ENCODE measurements around the gene TACR3.
"Not testable (repeated sequence)": the region's sequence is repeated elsewhere in the genome, so short reads cannot be mapped to it uniquely, and the experiment has no call there.

Gene TACR3

DNA sequence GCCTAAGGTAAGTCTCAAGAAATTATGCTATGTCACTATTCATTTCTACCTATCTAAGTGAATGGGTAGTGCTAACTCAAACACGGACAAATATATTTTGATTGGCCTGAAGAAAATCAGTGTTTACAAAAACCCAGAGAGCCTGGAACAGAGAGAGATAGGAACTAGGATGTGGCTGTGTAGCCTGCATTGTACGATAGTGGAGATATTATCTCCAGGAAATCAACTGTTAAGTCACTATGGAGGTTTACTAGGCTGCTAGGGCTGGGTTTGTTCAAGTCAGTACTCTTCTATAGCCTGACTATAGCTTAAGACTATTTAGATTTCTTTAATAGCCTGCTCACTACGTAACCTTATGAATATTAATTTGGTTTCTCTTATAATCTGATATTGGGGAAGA, 127.9 kb downstream of the TACR3 start:
- H3K36me3 ChIP-seq (ENCODE audit: control insufficient read depth, insufficient read depth, low read length) = no peaks in the 10 kb centered on the region
- no peak overlapping the region for H3K27ac ChIP-seq (ENCODE audit: low read depth, low read length)
- no peak for DNase-seq
- WGBS (ENCODE audit: extremely low coverage, insufficient coverage, low lambda C conversion rate) = no CpG with 5 or more reads among the region's 3 CpGs
- H4K5ac ChIP-seq (ENCODE audit: low read length) = no peak overlapping the region
- no peaks in the 10 kb centered on the region for H3K79me1 ChIP-seq (ENCODE audit: low read length)
- H3K18ac ChIP-seq (ENCODE audit: low read length) = no peak overlapping the region
- no peaks in the 10 kb centered on the region for H3K27me3 ChIP-seq (ENCODE audit: insufficient read depth, low read length, poor library complexity)
- no peak overlapping the region for H3K4me3 ChIP-seq (ENCODE audit: low read length)
- H2AK5ac ChIP-seq (ENCODE audit: low read length) = no peak overlapping the region
- H2BK120ac ChIP-seq (ENCODE audit: low read depth, low read length) = no peak overlapping the region
- no peak overlapping the region for H2BK5ac ChIP-seq (ENCODE audit: low read length)
- no peak overlapping the region for H3K23ac ChIP-seq (ENCODE audit: low read length)
- H3K4me1 ChIP-seq (ENCODE audit: control insufficient read depth, low read depth, low read length) = no peaks in the 10 kb centered on the region
- no peak overlapping the region for H3K4ac ChIP-seq (ENCODE audit: low read depth, low read length)
- H3K79me2 ChIP-seq (ENCODE audit: control insufficient read depth, insufficient read depth, low read length) = no peaks in the 10 kb centered on the region
- H4K8ac ChIP-seq (ENCODE audit: low read depth, low read length) = no peak overlapping the region
- no peak overlapping the region for H3K4me2 ChIP-seq (ENCODE audit: low read length)
- H3K56ac ChIP-seq (ENCODE audit: low read length) = no peak overlapping the region
- H3K9ac ChIP-seq (ENCODE audit: low read length) = no peak overlapping the region
- no peak overlapping the region for H2BK15ac ChIP-seq (replicated peaks; ENCODE audit: low read depth)

DNA sequence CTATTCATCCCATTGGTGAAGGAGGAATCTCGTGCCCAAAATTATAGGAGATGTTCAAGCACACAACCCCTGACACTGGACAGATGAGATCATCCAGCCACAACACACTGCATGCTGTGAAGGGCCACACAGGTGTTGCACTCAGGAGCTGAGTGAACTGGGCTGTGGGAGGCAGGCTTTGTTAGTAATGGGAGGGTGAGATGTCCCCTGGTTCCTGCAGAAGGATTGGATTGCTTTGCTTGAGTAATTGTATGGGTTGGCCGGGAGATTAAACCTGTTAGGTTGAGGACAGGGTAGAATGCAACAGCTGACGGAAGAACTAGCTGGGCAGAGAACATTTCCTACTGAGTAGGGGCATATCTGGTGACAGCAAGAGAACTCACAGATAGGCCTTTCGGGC, 152.2 kb downstream of the TACR3 start:
- H3K4me3 ChIP-seq (ENCODE audit: low read length) = no peak overlapping the region
- H3K79me1 ChIP-seq (ENCODE audit: low read length) = no peaks in the 10 kb centered on the region
- DNase-seq = peak; percentile 86
- no peak overlapping the region for H3K27ac ChIP-seq (ENCODE audit: low read depth, low read length)
- no peak overlapping the region for H3K18ac ChIP-seq (ENCODE audit: low read length)
- no peak overlapping the region for H3K4ac ChIP-seq (ENCODE audit: low read depth, low read length)
- no peaks in the 10 kb centered on the region for H3K79me2 ChIP-seq (ENCODE audit: control insufficient read depth, insufficient read depth, low read length)
- no peak overlapping the region for H4K8ac ChIP-seq (ENCODE audit: low read depth, low read length)
- H3K9ac ChIP-seq (ENCODE audit: low read length) = no peak overlapping the region
- no peak overlapping the region for H2AK5ac ChIP-seq (ENCODE audit: low read length)
- WGBS (ENCODE audit: extremely low coverage, insufficient coverage, low lambda C conversion rate) = no CpG with 5 or more reads among the region's 4 CpGs
- no peaks in the 10 kb centered on the region for H3K36me3 ChIP-seq (ENCODE audit: control insufficient read depth, insufficient read depth, low read length)
- no peak overlapping the region for H3K4me2 ChIP-seq (ENCODE audit: low read length)
- no peak overlapping the region for H3K56ac ChIP-seq (ENCODE audit: low read length)
- no peaks in the 10 kb centered on the region for H3K27me3 ChIP-seq (ENCODE audit: insufficient read depth, low read length, poor library complexity)
- no peak overlapping the region for H3K23ac ChIP-seq (ENCODE audit: low read length)
- H4K5ac ChIP-seq (ENCODE audit: low read length) = no peak overlapping the region
- H2BK120ac ChIP-seq (ENCODE audit: low read depth, low read length) = no peak overlapping the region
- H2BK15ac ChIP-seq (replicated peaks; ENCODE audit: low read depth) = no peak overlapping the region
- H2BK5ac ChIP-seq (ENCODE audit: low read length) = no peak overlapping the region
- peaks cover 6% of the 10 kb centered on the region for H3K4me1 ChIP-seq (ENCODE audit: control insufficient read depth, low read depth, low read length)

DNA sequence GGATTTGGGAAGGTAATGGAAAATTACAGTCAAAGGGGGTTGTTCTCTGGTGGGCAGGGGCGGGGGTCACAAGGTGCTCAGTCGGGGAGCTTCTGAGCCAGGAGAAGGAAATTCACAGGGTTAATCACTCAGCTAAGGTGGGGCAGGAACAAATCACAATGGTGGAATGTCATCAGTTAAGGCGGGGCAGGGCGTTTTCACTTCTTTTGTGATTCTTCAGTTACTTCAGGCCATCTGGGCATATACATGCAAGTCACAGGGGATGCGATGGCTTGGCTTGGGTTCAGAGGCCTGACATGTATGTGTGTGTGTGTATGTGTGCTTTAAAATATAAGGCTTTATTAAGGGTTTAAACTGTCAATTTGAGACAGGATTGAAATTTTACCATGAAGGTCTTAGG, 160.6 kb downstream of the TACR3 start:
- not testable (repeated sequence) for H3K4me3 ChIP-seq (ENCODE audit: low read length); H3K4me2 ChIP-seq (ENCODE audit: low read length); H3K23ac ChIP-seq (ENCODE audit: low read length); H3K79me2 ChIP-seq (ENCODE audit: control insufficient read depth, insufficient read depth, low read length); H3K56ac ChIP-seq (ENCODE audit: low read length); H3K9ac ChIP-seq (ENCODE audit: low read length); H3K27ac ChIP-seq (ENCODE audit: low read depth, low read length); H3K79me1 ChIP-seq (ENCODE audit: low read length); H2BK15ac ChIP-seq (replicated peaks; ENCODE audit: low read depth); H3K4ac ChIP-seq (ENCODE audit: low read depth, low read length); H2BK5ac ChIP-seq (ENCODE audit: low read length); H3K4me1 ChIP-seq (ENCODE audit: control insufficient read depth, low read depth, low read length); H2AK5ac ChIP-seq (ENCODE audit: low read length); H4K5ac ChIP-seq (ENCODE audit: low read length); DNase-seq; H4K8ac ChIP-seq (ENCODE audit: low read depth, low read length); H3K18ac ChIP-seq (ENCODE audit: low read length); H2BK120ac ChIP-seq (ENCODE audit: low read depth, low read length); H3K27me3 ChIP-seq (ENCODE audit: insufficient read depth, low read length, poor library complexity); H3K36me3 ChIP-seq (ENCODE audit: control insufficient read depth, insufficient read depth, low read length)
- no CpG with 5 or more reads among the region's 5 CpGs for WGBS (ENCODE audit: extremely low coverage, insufficient coverage, low lambda C conversion rate)
